NB4 (cell line): ENCODE measurements around the gene METTL21C.

Source experiments
- CTCF ChIP-seq: IDR thresholded peaks from one replicate; pipeline ENCODE4 v1.5.1; 2012; ENCODE audit warnings: low read depth, low read length
- MYC ChIP-seq: IDR thresholded peaks from 2 replicates; pipeline ENCODE4 v1.6.1; 2011; ENCODE audit warnings: low read depth, low read length
- POLR2A ChIP-seq: IDR thresholded peaks from 2 replicates; pipeline ENCODE4 v1.6.1; 2011; ENCODE audit warnings: mild to moderate bottlenecking; ENCODE audit not compliant: insufficient read length; ENCODE audit errors: extremely low read depth
- TF ChIP-seq, protein P1 (sequence below): IDR thresholded peaks from 2 replicates; pipeline ENCODE4 v1.6.1; 2011; ENCODE audit warnings: low read depth, low read length

DNA sequence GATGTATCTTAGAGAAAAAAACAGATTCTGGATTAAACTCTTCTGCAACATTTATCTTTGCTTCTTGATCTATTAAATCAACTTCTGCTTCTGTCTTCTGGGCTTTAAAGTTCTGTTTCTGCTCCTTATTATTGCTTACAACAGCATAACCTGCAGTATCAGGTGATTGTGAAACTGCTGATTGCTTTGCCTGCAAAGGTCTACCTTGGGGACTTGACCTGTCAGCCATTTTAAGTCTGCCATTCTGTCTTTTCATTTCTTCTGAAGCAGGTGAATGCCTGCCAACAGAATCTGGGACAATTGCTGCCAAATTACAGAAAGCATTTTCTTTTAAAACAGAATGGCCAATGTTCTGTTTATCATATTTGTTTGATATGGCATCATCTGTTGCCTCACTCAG lies 47.7 kb upstream of the METTL21C start:
- no peak for TF ChIP-seq CTCF
- no peak for TF ChIP-seq POLR2A
- TF ChIP-seq, protein P1, sequence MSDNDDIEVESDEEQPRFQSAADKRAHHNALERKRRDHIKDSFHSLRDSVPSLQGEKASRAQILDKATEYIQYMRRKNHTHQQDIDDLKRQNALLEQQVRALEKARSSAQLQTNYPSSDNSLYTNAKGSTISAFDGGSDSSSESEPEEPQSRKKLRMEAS: no peak
- no peak for TF ChIP-seq MYC
